GM18520 (cell line): ENCODE measurements around the gene NENF.
"Not testable (repeated sequence)": the region's sequence is repeated elsewhere in the genome, so short reads cannot be mapped to it uniquely, and the experiment has no call there.

Experiments
- ATAC-seq: cut with Tn5 transposase; IDR thresholded peaks from one replicate; pipeline ENCODE4 v1.9.1; 2021; ENCODE audit not compliant: unreplicated experiment

Gene NENF

GRCh38 chr1:212478467-212479025, 45.8 kb downstream of the NENF start:
- no peak for ATAC-seq

- ATAC-seq: no peak
Observed at GRCh38 chr1:212479188-212479587, 46.5 kb downstream of the NENF start.

DNA sequence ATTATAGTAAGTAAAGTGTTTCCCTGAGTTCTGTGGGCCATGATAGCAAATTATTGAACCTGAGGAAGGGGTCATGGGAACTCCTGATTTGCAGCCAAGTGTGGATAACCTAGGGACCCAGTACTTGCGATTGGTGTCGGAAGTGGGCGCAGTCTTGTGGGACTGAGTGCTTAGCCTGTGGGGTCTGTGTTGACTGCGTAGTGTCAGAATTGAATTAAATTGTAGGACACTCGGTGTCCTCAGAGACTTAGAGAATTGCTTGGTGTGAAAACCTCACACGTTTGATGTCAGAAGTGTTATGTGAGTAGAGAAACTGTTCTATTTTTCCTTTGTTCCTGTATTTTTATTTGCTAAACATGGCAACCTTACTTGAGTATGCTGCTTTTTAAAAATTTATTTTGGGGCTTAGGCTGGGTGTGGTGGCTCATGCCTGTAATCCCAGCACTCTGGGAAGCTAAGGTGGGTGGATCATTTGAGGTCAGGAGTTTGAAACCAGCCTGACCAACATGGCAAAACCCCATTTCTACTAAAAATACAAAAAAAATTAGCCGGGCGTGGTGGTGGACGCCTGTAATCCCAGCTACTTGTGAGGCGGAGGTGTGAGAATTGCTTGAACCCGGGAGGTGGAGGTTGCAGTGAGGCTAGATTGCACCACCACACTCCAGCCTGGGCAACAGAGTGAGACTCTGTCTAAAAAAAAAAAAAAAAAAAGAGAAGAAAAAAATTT, 48.2 kb downstream of the NENF start:
- ATAC-seq: not testable (repeated sequence)

DNA sequence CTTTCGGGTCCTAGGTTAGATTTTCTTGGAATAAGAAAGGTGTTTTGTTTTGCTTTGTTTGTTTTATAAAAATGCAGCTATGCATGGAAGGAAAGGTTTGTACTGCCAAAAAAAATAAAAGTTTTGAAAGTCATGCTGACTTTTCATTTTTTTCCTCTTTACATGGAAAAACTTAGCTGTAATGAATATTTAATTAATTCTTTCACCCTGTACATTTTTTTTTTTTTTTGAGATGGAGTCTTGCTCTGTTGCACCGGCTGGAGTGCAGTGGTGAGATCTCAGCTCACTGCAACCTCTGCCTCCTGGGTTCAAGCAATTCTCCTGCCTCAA, 48.7 kb downstream of the NENF start:
- no peak for ATAC-seq

- no peak for ATAC-seq
Observed at GRCh38 chr1:212482006-212482636, 49.4 kb downstream of the NENF start.

GRCh38 chr1:212482637-212483441, 50.1 kb downstream of the NENF start:
- no peak for ATAC-seq

- no peak for ATAC-seq
Observed at GRCh38 chr1:212484701-212485570, 52.2 kb downstream of the NENF start.

- ATAC-seq: no peak
Observed at GRCh38 chr1:212485571-212485912, 52.8 kb downstream of the NENF start.

- ATAC-seq: no peak
Observed at GRCh38 chr1:212485913-212486618, 53.3 kb downstream of the NENF start.

DNA sequence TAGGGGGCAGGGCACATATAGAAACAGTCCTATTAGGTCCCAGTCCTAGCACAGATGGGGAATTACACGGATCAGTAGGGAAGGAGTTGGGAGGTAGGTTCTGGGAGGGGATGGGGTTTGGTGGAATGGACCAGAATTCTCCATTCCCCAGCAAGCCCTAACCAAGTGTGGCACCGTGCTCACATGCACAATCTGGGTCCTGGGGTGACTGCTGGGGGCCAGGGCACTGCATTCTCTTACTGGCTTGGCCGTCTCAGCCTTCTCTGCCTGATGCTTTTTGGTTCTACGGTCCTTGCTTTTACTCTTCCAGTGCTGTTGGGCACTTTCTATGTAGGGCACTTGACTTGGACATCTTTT, 53.9 kb downstream of the NENF start:
- ATAC-seq: no peak

DNA sequence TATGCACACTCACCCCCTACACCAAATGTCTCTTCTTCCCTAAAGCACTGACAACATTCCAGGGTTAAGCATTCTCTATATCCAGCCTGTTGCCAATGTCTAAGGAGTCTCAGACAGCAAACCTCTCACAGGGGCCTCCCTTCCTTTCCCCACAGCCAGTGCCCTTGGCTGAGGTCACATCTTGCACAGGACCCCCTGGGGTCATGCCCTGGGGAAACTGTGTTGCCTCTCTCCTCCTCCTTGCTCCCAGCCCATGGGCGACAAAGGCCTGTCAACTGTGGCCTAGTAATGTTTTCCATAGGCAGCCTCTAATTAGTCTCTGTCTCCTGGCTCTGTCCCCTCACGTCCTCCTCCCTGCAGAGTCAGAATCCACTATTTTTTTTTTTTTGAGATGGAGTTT, 54.6 kb downstream of the NENF start:
- no peak for ATAC-seq

- no peak for ATAC-seq
Observed at GRCh38 chr1:212487774-212488435, 55.2 kb downstream of the NENF start.

DNA sequence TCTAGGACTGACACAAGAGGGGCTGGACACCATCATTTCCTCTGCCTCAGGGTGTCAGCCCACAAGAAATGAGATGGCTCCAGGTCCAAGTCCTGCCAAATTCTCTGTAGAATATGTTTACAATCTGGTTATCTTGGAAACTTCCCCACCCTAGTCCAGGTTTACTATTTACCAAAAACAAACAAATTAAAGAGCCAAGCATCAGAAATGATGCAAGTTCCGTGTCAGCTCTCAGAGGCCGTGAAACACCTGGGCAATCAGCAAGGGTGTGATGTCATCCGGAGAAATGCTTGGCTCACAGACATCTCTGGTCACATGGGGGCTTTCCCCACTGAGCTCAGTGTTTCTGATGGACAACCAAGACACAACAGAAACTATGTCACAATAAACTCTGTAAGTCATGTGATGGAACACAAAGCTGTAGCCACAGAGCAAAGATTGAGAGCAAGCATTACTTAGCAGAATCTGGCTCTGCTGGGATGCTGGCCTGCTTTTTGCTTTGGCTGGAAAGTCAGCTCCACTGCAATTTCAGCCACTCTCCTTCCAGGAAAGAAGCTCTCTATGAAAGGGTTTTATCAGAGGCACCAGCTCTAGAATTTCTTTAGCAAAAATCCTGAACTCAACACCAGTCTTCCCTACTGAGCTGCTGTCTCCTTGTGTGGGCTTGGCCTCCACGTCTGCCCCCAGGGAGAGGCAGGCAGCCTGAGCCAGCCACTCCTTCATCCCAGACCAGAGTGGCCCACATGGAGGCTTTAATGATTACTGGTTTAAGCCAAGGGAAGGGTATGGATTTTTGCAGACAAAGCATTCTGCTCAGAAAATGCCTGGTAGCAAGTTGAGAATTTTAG, 55.9 kb downstream of the NENF start:
- ATAC-seq: peak; percentile 74

DNA sequence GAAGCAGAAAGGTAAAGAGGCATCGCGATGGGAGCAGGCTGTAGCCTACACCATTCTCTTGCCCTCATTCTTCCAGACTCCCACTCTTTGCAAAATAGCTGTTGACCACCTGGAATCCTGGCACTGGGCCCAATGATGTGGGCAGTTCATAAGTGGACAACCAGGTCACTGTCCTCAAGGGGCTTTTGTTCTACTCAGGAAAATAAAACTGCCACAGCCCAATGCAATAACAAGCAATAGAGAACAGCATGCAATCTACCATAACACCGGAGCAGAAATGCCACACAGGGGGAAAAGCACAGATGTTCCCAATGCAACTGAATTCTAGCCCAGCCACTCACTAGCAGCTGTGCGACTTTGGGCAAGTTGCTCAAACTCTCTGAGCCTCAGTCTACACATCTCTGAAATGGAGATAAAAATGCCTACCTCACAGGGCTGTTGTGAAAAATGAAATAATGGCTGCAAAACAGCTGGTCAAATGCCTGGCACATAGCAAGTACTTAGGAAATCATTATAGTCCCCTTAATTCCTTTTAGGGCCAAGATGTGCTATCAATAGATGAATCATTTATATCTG, 56.7 kb downstream of the NENF start:
- no peak for ATAC-seq

GRCh38 chr1:212490276-212490675, 57.6 kb downstream of the NENF start:
- no peak for ATAC-seq

DNA sequence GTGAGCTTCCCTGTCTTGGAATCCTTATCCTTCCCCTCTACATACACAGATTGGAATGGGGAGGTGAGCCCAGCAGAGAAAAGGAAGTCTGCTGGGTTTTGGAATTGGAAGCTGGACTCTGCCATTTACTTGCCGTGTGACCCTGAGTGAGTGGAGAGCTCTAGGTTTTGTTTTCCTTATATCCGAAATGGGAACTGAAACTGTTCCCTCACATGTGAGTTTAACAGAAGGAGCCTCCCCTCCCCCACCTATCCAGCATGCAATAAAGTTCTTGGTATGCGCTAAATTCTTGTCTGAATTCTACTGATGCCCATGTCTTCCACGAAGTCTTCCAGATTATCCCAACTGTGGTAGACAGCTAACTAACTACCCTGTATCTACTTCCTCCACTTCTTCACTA, 58.7 kb downstream of the NENF start:
- no peak for ATAC-seq
